ENCODE data around the gene GPR39.

The GPR39 gene

GRCh38 chr2:132560562-132560961 is 144.0 kb downstream of the GPR39 start:
- FAIRE-seq (no peak), DNase-seq (ENCODE audit: low spot score) (no peak)

DNA sequence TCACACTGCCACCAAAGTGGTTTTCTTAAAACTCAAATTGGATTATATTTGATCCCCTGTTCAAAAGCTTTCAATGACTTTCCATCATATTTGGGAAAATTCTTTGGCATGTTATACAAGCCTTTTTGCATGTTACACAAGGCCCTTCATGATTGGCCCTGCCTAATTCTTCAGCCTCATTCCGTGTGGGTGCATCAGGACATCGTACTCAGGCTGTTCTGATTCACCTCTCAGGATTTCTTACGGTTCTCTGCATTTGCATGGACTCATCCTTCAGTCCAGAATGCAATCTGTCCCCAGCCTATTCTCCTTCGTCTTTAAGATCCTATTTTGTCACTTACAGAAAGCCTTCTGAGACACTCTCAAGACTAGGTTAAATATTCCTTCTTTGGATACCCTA is 145.6 kb downstream of the GPR39 start:
- DNase-seq (ENCODE audit: low spot score) (no peak), FAIRE-seq (no peak)

GRCh38 chr2:132564065-132564464 is 147.5 kb downstream of the GPR39 start:
- FAIRE-seq = no peak
- DNase-seq (ENCODE audit: low spot score) = no peak

GRCh38 chr2:132566379-132566778 is 149.8 kb downstream of the GPR39 start:
- FAIRE-seq (no peak), DNase-seq (ENCODE audit: low spot score) (no peak)

DNA sequence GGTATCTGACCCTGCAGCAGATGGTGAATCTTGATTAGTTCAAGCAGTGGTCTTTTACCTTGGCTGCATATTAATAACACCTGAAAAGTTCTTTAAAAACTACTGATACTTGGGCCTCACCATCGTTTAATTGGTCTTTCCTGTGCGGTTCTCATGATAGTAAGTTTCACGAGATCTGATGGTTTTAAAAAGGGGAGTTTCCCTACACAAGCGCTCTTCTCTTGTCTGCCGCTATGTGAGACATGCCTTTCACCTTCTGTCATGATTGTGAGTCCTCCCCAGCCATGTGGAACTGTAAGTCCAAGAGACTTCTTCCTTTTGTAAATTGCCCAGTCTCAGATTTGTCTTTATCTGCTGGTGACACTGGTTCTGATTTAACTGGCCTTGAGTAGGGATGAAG is 151.1 kb downstream of the GPR39 start:
- FAIRE-seq (no peak), DNase-seq (ENCODE audit: low spot score) (no peak)

DNA sequence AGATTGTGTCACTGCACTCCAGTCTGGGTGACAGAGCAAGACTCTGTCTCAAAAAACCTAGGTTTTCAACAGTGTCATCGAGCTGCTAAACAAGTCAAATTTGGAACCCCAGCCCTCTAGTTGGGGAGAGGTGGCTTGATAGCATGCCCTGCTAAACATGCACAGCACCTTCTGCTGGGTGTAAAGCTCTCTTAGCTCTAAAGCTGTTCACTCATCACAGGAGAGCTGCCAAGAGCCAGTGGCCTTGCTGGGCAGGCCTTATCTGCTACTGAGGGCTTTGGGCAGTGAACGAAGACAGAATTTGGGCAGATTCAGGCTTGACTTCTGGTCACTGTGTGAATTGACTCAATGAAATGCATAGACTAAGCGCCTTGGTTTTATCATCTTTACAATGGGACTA is 152.1 kb downstream of the GPR39 start:
- no peak for DNase-seq (ENCODE audit: low spot score)
- no peak for FAIRE-seq

DNA sequence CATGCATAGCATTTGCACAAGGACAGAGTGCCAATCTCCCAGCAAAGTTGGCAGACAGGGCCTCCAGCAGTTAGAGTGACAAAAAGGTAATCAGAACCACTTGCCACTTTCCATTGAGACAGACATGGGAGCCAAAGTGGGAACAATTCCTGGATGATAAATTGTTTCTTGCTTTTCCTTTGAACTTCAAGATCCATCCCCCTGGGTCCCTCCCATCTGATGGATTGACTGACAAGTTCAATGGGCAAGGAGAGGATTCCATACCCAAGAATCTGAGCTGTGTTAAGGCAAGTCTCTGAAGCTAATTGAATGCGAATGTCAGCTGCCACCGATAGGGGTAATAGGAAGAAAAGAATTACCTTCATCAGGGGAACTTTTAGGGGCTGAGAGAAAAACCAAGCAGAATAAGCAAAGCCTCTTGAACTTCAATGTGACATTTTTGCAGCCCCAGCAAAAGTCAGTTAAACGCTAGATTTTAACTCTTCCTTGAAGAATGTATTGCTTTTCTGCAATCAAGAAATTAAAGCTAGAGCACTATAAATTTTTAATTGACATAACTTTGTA is 156.9 kb downstream of the GPR39 start:
- no peak for FAIRE-seq
- DNase-seq (ENCODE audit: low spot score) = no peak

DNA sequence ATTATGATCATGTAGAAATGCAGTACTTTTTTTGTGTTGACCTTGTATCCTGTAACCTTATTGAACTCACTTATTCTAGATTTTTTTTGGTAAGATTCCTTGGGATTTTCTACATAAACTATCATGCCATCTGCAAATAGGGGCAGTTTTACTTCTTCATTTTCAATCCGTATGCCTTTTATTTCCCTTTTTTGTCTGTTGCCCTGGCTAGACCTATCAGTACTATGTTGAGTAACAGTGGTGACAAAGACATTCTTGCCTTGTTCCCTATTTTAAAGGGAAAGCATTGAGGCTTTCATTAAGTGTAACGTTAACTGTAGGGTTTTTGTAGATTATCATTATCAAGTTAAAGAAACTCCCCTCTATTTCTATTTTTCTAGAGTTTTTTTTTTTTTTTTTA is 161.1 kb downstream of the GPR39 start:
- no peak for DNase-seq (ENCODE audit: low spot score)
- no peak for FAIRE-seq

DNA sequence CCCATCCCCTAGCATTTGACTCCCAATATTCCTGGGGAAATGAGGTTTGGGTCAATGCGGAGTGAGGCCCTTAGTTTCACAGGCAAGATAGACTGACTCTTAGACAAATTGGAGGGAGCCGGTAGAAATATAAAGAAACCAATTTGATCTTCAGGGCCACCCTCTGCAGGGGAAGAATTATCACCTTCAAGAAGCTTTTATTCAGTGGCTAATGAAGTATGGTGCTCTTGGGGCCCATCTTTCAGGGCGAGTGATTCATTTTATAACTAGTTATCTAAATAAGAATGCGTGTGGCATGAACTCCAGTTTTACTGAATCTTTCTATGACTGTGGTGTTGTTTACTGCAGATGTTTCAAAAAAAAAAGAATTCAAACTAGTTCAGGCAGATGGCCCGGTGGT is 165.0 kb downstream of the GPR39 start:
- FAIRE-seq (no peak), DNase-seq (ENCODE audit: low spot score) (no peak)

DNA sequence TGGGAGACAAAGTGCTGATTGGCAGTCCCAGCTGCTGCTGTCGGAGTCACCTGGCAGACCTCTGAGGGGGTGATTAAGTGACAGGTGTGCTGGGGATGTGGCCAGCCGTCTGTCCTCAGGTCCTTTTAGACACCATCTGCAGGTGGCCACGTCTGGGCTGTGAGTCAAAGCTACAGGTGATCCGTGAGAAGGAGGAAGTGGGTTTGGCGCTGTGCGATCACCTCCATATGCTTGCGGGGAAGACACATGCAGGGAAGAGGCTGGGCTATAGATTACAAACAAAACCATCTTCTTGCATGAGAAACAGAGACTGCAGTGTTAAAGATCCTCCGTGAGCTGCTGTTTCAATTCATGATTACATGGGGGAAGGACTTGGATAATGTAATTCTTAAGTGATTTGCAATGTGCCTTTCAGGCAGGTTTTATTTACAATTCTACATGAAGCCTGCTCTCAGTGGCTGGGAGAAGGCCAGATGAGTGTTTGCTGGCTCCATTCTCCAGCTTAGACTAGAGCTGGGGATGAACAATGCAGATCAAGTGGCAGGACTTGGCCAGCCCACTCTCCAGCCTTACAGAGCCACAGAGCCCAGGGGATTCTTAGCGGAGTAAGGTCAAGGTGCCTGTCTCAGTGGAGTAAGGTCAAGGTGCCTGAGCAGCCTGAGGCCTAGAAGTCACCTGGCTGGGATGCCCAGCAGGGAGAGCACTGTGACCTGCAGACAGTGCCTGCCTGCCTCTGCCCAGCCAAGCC is 165.6 kb downstream of the GPR39 start:
- peak; percentile 52 for FAIRE-seq
- peak; percentile 17 for DNase-seq (ENCODE audit: low spot score)

DNA sequence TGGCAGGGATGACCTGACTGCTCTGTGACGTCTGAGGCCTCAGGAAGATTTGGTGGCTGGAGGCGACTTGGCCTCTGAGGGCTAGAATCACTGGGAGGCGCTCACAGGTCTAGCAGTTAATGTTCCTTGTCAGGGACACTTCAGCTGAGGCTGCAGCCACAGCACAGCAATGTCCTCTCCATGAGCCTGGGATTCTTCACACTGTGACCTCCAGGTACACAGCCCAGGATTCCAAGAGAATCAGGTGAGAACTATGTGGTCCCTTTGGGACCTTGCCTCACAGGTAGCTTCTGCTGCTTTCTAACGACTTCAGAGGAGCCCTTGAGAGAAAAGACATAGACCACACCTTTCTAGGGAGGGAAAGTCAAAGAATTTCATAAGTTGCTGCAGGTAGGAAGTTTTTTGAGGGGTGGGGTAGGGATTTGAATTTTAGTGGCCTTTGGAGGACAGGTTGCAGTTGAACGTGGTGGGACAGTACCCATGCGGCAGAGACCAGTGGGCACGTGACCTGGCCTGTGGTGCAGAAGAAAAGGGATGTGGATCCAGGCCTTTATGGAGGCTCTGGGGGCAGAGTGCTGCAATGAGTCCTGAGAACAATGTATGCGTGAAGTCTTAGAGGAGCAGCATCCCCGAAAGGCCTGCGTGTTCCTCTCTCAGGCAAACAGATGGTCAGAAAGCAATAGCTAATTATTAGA is 167.2 kb downstream of the GPR39 start:
- FAIRE-seq = no peak
- no peak for DNase-seq (ENCODE audit: low spot score)

DNA sequence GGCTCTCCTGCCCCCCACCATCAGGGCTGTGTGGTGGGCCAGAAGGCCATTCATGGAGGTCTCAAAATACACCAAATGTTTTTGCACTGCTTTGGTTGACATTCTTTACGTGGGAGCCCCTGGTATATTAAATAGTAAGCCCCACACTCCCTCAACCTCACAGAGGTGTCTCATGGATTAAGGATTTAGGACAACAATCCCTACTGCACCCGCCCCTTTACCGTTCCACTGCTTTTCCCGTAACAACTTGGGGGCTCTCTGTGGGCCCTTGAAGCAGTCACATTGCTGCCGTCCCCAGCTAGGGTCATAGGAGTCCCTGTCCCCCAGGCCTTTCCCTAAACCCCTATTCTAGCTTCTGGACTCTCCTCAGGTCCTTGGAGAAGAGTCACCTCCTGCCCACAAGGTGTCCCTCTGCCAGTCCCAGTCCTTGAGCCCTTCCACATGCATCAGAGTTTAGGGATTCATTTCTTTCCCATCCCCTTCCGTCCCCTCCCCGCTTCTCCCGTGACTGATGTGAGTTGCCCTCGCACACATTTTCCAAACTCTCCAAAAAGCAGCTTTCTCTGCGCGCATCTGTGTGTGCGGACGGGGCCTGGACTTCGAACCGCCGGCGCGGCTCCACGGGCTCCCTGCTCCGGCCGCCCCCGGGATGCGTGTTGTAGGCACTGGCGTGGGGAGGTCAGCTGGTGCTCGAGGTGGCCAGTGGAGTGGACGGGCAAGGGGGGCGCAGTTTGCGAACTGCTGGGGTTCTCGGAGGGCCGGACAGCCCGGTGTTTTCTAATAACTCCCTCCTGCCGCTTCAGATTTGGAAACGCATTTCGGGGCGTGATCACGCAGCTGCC is 168.6 kb downstream of the GPR39 start:
- DNase-seq (ENCODE audit: low spot score) = no peak
- FAIRE-seq = no peak

- FAIRE-seq (no peak), DNase-seq (ENCODE audit: low spot score) (no peak)
Measured at GRCh38 chr2:132586101-132586511, 169.5 kb downstream of the GPR39 start.

DNA sequence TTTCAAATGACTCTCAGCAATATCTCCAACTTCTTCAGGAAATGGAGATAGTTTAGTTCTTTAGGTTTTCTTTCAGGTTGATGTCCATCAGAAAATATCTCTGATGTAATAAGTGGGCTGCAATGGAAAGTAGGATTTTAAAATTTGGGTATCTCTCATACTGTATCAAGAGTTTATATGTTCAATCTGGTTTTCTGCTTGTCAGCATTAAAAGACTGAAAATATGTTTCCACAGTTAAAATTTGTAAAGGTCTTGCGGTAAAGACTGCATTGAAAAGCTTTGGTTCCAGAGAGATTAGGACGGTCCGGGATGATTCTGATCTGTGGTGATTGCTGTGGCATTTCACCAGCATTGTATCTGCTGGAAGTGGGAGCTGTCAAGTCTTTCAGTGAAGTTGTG is 170.2 kb downstream of the GPR39 start:
- DNase-seq (ENCODE audit: low spot score) = no peak
- no peak for FAIRE-seq

DNA sequence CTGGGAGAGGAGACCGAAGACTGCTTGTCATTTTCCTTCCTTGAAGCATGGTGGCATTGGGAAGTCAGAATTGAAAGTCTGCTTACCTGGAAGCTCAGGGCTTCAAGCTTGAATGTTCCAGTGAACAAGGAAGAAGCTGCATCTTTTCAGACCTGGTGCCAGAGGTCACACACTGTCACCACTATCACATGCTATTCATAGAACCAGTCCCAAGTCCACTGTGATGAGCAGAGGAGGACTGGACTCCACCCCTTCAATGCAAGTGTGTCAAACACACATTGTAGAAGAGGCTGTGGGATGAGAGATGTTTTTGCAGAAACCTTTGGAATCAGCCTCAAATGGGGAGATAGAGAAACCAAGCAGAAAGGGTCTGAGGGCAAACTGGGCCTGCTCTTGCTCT is 172.0 kb downstream of the GPR39 start:
- FAIRE-seq (no peak), DNase-seq (ENCODE audit: low spot score) (no peak)

DNA sequence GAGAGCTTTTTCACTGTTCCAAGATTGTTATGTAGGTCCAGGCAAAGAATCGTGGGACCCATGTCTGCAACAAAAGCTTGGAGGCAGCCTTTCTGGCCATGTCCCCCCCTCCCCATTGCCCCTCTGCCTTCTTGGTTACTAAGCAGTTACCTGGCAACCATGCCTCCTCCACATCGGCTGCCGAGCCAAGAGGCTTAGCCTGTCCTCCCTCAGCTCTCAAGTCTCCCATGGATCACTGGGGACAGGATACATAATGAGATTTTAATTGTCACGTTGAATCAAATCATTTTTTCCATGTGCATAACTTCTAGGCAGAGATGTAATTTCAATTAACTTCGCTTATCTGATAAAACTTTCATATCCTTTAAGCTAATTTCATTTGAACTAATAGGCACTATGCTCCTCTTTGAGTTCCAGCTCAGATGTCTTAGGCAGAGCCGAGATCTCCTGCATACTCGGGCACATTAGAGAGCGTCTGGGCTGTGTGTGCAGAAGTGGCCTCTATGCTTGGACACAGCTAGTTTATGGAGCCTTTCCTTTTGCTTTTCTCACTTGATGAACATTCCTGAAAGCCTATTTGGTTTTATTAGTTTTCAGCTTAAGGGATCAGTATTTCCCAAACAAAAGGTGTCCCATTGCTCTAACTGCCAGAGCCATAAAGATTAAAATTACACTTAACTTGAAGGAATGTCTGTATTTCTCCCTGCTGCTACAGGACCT is 172.7 kb downstream of the GPR39 start:
- DNase-seq (ENCODE audit: low spot score) (no peak), FAIRE-seq (no peak)

DNA sequence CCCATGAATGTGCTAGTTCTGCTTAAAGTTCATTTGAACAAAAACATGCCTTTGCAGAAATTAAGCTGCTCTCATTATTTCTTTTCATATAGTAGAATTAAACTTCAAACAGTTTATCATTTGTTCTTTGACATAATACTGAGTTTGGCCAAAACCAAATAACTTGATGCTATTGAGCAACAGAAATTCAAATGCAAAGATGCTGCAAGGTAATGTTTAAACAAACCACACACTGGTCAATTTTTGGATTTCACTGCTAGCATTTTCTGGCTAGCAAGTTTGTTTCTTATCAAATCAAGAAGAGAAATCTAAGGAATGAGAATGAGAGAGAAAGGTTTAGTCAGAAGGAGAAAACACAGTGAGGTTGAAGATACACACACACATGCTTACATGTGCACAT is 173.4 kb downstream of the GPR39 start:
- FAIRE-seq = no peak

GRCh38 chr2:132593171-132593570 is 176.6 kb downstream of the GPR39 start:
- DNase-seq (ENCODE audit: low spot score) = no peak
- no peak for FAIRE-seq

More for the DNA sequence above, 173.4 kb downstream of the GPR39 start:
- no peak for DNase-seq (ENCODE audit: low spot score)

GRCh38 chr2:132595186-132595585 is 178.6 kb downstream of the GPR39 start:
- DNase-seq (ENCODE audit: low spot score) (no peak), FAIRE-seq (no peak)

GRCh38 chr2:132595693-132596092 is 179.1 kb downstream of the GPR39 start:
- no peak for FAIRE-seq
- no peak for DNase-seq (ENCODE audit: low spot score)

DNA sequence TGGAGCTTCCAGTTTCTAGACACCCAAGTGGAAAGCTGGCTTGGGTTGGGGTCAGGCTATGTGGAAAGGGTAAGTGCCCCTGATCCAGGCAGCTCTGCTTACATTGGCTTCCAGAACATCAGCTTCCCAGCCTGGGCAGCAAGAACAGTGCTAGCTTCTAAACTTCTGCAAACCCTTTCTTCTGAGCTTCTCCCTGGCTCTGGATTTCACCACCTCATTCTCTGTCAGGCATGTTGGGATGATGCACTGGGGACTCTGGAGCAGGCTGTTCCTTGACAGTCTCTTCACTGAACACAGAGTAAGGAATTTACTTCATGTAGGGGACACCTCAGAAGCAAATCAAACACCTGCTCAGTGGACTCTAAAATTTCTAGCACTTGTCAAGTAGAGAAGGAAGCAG is 180.6 kb downstream of the GPR39 start:
- DNase-seq (ENCODE audit: low spot score) (no peak), FAIRE-seq (no peak)
